GM12891 (cell line): ENCODE data around the gene ARHGEF25.

Experiments
- DNase-seq: peaks from one replicate; pipeline ENCODE4 v3.0.0; 2011; ENCODE audit warnings: low spot score; ENCODE audit not compliant: insufficient read length
- FAIRE-seq: peaks from 2 replicates; lab custom pipeline; 2011; peaks lifted over from hg19 to GRCh38; lab: Jason Lieb, UNC
- PAX5 ChIP-seq: IDR thresholded peaks from 2 replicates; pipeline ENCODE4 v1.6.1; 2011; ENCODE audit warnings: low read length, moderate library complexity, mild to moderate bottlenecking; ENCODE audit not compliant: insufficient read depth, severe bottlenecking
- POLR2A ChIP-seq: IDR thresholded peaks from 2 replicates; pipeline ENCODE4 v1.6.1; 2011; ENCODE audit warnings: low read depth, low read length, control low read depth
- POLR2AphosphoS5 ChIP-seq: IDR thresholded peaks from 2 replicates; pipeline ENCODE4 v1.6.1; 2011; ENCODE audit warnings: low read depth, low read length, control low read depth
- POU2F2 ChIP-seq: IDR thresholded peaks from 2 replicates; pipeline ENCODE4 v1.6.1; 2011; ENCODE audit warnings: low read depth, mild to moderate bottlenecking, control low read depth, low read length, moderate library complexity
- SPI1 ChIP-seq: IDR thresholded peaks from 2 replicates; pipeline ENCODE4 v1.6.1; 2011; ENCODE audit warnings: low read depth, low read length, control low read depth
- TAF1 ChIP-seq: IDR thresholded peaks from 2 replicates; pipeline ENCODE4 v1.6.1; 2011; ENCODE audit warnings: low read depth, low read length, control low read depth

Gene ARHGEF25

DNA sequence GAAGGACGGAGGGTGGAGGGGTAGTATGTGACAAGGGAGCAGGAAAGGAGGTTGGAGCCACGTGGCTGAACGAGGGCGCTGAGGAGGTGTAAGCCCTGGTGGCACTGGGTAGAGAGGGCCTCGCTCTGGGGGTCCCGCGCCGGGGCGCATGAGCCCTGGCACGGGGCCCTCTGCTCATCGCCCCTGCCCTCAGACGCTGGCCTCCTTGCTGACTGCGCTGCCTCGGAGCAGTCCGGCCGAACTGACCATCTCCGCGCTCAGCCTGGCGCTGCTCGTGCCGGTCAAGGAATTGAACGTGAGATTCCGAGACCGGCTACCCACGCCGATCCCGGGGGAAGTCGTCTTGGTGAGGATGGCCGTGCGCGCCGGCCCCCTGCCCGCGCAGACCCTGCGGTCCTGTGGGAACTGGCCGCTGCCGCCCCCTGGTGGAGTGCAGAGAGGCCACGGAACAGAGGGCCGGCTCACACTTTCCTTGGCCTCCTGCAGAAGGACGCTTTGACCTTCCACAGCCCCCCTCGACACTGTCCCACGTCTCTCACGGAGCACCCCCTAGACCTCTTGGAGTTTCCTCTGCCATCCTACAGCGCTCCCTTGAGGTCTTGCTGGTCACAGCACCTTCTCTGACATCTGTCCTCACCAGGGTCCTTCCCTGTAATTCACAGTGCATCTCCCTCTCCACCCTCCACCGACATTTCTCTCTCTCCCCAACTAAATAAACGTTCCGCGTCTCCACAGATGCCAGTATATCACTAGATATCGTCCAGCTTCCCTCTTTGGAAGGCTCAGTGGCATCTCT is 10.5 kb downstream of the ARHGEF25 start:
- TF ChIP-seq POU2F2: no peak
- no peak for TF ChIP-seq POLR2A
- no peak for TF ChIP-seq SPI1
- no peak for TF ChIP-seq PAX5
- TF ChIP-seq POLR2AphosphoS5: no peak
- no peak for TF ChIP-seq TAF1
- DNase-seq (peak; percentile 76), FAIRE-seq (peak; percentile 76)

GRCh38 chr12:57622293-57623245 is 11.3 kb downstream of the ARHGEF25 start:
- no peak for DNase-seq
- FAIRE-seq: no peak
- no peak for TF ChIP-seq TAF1
- no peak for TF ChIP-seq POU2F2
- TF ChIP-seq PAX5: no peak
- TF ChIP-seq POLR2AphosphoS5: no peak
- no peak for TF ChIP-seq SPI1
- no peak for TF ChIP-seq POLR2A

DNA sequence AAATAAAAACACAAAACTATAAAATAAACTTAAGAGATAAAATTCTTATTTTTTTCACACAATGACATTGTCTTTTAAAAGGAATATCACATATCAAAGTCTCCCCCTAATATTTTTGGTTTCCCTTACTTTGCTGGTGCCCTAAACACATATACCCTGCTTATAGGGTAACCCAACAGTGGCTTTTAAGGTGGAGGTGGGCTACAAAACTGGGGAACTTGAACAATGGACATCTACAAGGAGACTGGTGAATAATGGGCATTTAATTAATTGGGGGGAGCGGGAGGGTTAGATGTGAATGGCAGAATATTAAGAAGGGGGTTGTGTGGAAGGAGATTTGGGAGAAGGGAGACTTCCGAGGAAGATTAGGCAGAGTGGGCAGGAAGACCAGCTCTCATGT is 12.2 kb downstream of the ARHGEF25 start:
- no peak for FAIRE-seq
- DNase-seq: no peak
- TF ChIP-seq POU2F2 (no peak), POLR2A (no peak), PAX5 (no peak), POLR2AphosphoS5 (no peak)

DNA sequence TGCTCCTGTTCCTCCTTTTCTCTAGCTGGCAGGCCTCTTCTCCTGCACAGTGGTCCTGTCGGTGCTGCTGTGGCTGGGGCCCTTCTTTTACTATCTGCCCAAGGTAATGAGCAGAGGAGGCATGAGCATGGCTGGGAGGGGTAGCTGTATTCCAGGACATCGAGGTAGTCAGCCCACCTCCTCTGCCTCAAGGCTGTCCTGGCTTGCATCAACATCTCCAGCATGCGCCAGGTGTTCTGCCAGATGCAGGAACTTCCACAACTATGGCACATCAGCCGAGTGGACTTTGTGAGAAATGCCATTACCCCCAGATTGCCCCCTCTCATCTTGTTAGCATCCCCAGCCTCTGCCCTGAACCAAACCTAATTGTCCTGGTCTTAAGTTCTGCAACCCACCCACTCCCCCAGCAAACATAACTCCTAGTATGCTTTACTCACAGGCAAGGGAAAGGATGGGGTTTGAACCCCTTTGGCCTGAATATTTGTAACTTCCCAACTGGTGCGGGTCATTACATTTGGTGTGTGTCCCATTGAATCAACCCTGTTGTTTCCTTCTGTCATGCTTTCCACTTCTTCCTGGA is 12.7 kb downstream of the ARHGEF25 start:
- no peak for FAIRE-seq
- DNase-seq: no peak
- TF ChIP-seq POU2F2 (no peak), TAF1 (no peak), POLR2A (no peak), PAX5 (no peak), POLR2AphosphoS5 (no peak), SPI1 (no peak)

DNA sequence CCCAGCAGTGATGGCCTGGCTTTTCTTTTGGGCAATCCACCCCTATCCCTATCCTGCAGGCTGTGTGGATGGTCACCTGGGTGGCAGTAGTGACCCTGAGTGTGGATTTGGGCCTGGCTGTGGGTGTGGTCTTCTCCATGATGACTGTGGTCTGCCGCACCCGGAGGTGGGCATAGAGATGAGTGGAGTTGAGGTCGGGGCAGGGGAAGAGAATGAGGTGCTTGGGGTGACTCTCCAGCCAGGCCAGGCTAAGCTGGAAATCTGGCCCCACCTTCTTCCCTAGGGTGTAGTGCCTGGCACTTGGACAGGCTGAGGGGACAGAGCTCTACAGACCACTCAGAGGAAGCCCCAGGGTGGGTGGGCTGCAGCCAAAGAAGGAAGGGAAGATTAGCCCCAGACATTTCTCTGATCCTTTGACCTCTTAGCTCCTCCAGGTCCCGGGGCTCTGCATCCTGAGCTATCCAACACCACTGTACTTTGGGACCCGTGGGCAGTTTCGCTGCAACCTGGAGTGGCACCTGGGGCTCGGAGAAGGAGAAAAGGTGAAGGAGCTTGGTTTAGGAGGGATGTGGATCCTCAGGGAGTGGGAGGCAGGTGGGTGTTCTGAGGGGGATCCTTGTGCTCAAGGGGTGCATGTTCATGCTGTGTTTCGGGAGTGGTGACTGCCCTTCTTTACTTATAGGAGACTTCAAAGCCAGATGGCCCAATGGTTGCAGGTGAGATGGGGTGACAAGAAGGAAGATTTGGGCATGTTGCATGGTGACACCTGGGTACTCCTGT is 13.4 kb downstream of the ARHGEF25 start:
- DNase-seq (no peak), FAIRE-seq (no peak)
- TF ChIP-seq POLR2A: no peak
- no peak for TF ChIP-seq SPI1
- no peak for TF ChIP-seq POU2F2
- TF ChIP-seq PAX5: no peak
- TF ChIP-seq TAF1: no peak
- TF ChIP-seq POLR2AphosphoS5: no peak

DNA sequence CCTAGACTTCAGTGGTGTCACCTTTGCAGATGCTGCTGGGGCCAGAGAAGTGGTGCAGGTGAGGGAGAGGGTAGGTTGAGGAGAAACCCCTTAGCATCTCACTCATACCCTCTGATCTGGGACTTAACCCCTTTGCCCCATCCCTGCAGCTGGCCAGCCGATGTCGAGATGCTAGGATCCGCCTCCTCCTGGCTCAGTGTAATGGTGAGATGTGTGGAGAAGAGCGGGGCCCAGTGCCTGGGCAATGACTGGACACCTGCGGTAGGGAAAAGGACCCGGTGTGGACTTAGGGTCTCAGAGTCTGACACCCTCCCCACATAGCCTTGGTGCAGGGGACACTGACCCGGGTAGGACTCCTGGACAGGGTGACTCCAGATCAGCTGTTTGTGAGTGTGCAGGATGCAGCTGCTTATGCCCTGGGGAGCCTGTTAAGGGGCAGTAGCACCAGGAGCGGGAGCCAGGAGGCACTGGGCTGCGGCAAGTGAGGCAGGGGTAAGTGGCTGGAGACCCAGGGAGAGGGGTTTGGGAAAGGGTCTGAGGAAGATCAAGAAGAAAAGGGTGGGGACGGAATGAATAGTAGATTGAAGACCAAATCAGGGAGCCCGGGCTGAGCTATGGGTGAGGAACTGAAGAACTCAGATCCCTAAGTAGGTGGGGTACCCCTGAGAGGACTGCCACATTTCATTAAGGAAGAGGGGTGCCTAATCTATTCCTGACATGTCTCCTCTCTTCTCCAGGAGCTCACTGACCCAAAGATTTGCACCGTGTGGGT is 14.2 kb downstream of the ARHGEF25 start:
- TF ChIP-seq POLR2AphosphoS5 (no peak), TAF1 (no peak), POLR2A (no peak), SPI1 (no peak), POU2F2 (no peak), PAX5 (no peak)
- DNase-seq (no peak), FAIRE-seq (no peak)

DNA sequence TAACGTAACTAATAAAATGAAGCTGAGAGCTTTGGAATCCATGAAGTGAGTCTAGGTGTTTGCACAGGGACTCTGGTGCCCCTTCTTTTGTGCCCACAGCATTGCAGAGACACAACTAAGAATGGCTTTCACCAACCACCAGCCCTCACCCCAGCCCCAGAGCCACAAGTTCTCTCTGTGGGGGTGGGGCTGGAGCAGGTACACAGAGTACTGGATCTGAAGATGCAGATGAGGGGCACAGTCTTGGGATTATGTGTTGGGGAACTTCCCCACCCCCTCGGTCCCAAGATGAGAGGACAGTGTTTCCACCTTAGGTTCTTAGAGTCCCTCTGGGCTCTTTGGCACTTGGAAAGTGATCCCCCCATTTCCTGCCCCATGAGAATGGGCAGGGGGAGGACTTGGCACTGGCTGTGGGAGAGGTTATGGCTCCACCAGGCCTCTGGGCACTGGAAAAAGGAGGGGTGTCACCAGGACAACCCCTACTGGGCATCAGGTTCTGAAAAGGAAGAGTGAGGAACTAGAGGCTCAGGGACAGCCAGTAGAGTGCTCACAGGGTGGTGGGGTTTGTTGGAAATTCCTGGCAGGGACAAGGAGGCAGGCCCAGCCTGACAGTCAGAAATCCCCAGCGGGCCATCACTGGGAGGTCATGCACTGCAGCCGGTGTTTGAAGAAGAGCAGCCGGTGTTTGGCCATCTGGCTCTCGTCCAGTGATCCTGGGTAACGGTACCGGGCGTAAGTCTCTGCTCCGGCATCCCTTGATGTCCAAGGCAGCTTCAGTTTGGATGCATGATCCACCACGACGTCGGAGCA is 15.1 kb downstream of the ARHGEF25 start:
- TF ChIP-seq SPI1 (no peak), POU2F2 (no peak), POLR2A (no peak)
- no peak for FAIRE-seq
- DNase-seq: no peak
